Activated naive CD8-positive, alpha-beta T cell treated with anti-CD3 and anti-CD28 coated beads, Interleukin-2, amount 50 U/mL, for 16 hours (primary cell): Measurements from ENCODE around the gene POC1B.

Experiments
- DNase-seq: peaks from one replicate; pipeline ENCODE4 v3.0.0-alpha.2; 2020; ENCODE audit warnings: low read depth, low spot score

The POC1B gene

GRCh38 chr12:89497467-89497866 is 28.4 kb downstream of the POC1B start:
- no peak for DNase-seq

GRCh38 chr12:89497005-89497404 is 28.8 kb downstream of the POC1B start:
- DNase-seq: no peak

- DNase-seq: no peak
Measured at GRCh38 chr12:89494411-89495231, 31.2 kb downstream of the POC1B start.

DNA sequence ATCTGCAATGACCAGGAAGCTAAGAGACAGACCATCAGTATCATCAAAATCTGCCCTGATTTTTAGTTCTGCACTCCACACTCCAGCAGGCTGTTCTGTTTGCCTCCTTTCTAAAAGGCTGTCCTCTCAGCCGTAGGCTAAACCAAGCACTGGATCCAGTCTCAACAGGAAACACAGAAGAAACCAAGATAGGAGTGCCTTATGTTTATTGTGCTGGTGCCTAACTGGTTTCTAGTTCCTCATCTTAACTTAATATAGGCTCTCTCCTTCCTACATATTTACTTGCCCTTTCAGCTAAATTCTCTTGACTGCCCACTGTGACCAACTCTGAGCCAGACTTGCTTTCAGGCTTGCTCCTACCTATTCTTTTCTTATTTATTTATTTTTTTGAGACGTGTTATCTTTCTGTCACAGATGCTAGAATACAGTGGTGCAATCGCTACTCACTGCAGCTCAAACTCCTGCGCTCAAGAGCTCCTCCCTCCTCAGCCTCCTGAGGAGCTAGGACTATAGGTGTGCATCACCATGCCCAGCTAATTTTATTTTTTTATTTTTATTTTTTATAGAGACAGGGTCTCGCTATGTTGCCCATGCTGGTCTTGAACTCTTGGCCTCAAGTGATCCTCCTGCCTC is 32.1 kb downstream of the POC1B start:
- no peak for DNase-seq

DNA sequence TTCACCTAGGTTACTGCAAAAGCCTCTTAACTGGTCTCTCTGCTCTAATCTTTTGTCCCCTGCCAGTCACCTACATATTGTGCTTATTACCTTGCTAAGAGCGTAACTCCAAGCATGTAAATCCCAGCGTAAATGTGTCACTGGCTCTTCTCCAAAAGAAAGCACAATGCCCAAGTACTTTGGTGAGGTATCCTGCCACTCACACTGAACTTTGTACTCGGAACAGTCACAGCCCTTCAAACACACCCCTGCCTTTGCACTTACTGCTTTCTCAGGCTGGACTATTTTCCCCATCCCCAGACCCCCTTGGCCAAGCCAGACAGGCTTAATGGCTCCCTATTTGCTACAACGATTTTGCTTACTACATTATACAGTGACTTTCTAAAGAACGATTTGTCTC is 33.0 kb downstream of the POC1B start:
- DNase-seq: no peak

DNA sequence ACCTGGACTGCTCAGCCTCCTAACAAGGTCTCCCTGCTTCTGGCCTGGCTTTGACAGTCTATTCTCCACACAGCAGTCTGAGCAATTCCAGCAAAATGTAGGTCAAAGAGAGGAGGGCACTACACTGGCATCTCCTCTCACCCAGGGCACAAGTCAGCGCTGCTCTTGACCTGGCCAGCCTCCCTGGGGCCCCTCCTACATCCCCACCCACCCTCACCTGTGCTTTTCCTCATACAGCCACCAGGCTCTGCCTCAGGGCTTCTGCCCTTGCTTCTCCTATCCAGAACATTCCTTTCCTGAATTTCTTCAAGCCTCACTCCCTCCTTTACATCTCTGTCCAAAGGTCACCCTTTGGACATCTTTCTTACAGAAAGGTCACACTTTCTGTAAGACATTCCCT is 34.9 kb downstream of the POC1B start:
- DNase-seq: no peak

GRCh38 chr12:89486264-89486663 is 39.6 kb downstream of the POC1B start:
- DNase-seq: no peak

GRCh38 chr12:89484470-89484869 is 41.4 kb downstream of the POC1B start:
- DNase-seq: no peak

GRCh38 chr12:89481213-89481914 is 44.5 kb downstream of the POC1B start:
- no peak for DNase-seq

DNA sequence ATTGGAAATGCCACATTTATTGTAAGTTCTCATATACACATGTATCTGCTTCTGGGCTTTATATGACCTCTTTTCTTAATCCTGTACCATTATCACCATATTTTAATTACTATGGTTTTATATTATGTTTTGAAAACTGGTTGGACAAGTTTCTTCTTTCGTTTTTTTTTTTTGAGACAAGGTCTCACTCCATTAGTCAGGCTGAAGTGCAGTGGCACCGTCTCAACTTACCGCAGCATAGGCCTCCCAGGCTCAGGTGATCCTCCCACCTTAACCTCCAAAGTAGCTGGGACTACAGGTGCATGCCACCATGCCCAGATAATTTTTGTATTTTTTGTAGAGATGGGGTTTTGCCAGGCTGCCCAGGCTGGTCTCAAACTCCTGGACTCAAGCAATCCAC is 45.9 kb downstream of the POC1B start:
- DNase-seq: no peak

- no peak for DNase-seq
Measured at GRCh38 chr12:89477633-89478279, 48.1 kb downstream of the POC1B start.

DNA sequence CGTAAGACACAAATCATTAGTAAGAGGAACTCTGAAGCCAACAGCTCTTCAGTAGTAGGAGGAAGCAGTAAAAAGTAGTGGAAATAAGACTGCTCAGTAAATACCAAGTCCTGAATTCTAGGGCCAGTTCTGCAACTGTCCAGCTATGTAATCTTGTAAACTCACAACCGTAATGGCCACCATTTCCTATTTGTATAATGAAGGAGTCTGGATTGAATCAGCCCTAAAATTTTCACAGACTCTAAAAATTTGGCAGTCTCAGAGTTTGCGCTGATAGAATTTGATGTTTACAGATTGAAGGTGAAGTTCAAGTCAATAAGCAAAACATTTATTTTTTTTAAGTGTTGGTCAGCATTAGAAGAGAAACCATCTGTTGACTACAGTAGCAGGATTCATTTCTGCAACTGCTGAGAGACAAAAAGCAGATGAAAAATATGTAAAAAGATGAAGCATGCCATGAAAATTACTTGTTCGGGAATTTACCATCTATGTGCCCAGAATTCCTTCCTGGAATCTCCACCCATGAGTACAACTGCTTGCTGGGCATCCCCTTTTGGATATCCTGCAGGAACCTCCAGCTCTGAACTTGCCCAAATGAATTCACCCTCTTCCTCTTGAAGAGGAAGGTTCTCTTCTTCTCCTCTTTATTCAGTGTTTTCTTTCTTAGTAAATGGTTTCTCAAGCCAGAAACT is 48.8 kb downstream of the POC1B start:
- DNase-seq: no peak

DNA sequence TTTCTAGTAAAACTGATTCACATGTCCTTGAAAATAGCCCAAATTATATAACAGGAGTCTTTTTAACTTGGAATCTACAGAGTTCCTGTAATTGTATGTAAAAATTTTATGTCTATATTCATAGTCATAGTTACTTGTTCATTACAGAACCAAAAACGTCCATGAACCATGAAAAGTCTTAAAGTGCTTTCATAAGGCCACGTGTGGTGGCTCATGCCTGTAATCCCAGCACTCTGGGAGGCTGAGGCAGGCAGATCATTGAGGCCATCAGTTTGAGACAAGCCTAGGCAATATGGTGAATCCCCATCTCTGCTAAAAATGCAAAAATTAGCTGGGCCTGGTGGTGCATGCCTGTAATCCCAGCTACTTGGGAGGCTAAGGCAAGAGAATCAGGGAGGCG is 49.6 kb downstream of the POC1B start:
- DNase-seq: no peak

- no peak for DNase-seq
Measured at GRCh38 chr12:89475203-89475990, 50.5 kb downstream of the POC1B start.

DNA sequence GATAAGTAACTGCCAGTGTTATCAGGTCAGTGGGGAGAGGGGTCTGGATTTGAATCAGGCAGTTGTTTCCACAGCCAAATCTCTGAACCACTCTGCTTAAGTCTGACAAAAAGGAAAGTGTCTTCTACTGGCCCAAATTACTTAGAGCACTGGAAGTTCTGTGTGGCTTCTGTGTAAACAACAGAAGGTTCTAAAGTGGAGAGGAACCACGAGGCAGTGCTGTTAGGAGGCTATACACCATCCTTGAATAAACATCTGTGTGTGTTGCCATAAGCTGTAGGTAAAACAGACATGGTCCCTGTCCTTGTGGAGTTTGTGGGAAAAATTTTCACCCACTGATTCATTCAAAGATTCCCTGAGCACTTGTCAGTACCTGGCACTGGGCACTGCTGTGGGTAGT is 51.2 kb downstream of the POC1B start:
- no peak for DNase-seq

DNA sequence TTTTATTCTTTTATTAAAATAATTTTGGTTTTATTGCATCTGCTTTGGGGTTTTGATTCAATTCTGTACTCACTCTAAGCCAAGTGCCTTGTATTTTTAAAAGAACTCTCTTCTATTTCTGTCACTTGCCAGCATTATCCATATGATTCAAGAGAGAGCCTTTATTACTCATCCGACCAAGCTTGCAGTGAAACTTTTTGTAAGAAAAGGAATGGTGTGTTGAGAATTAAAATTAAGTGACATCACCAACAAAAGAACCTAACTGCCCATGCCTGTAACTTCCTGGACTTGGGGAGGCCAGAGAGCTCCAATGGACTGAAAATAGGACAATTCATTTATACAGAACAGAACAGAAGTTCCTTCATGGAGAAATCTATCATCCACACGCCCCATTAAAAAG is 53.3 kb downstream of the POC1B start:
- no peak for DNase-seq

- no peak for DNase-seq
Measured at GRCh38 chr12:89470741-89471509, 54.9 kb downstream of the POC1B start.

DNA sequence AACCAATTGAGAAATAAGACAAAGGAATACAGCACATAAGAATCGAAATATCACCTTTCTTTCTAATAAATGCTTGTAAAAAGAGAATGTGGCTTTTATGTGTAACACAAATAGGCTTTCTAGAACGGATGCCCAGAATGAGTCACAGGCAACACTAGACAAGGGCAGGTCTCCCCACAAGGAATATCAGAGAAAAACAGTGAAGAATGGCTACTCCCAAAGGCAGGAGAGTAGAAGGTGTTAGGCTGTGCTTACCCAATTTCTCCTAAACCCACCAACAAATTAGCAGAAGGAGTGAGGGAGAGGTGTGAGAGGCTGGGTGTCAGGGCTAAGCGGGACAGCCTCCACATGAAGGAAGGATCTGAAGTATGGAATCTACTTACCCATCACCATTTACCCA is 56.5 kb downstream of the POC1B start:
- no peak for DNase-seq

DNA sequence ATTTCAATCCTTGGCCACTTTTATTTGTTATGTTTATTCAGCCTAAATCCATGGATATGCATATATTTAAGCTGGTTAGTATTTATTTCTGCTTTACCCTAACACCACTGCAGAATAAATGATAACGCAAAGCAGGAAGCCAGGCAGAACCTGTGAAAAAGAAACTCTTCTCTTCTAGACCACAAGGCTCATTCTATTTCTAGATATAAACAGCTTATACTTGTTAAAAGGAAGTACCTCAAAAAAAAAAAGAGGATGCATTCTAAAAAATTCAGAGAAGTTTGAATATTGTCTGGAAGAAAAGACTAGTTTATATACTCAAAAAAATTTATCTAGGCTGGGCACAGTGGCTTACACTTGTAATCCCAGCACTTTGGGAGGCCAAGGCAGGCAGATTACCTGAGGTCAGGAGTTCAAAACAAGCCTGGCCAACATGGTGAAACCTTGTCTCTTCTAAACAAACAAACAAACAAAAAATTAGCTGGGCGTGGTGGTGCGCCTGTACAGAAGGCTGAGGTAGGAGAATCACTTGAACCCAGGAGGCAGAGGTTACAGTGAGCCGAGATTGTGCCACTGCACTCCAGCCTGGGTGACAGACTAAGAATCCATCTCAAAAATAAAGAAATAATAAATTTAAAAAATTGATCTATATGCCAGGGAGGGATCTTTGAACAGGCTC is 57.1 kb downstream of the POC1B start:
- no peak for DNase-seq

GRCh38 chr12:89468017-89468416 is 57.8 kb downstream of the POC1B start:
- no peak for DNase-seq
